Parathyroid adenoma (tissue), 2 donors: ENCODE results near the gene CTBP2.

ENCODE experiments used
- H2AFZ ChIP-seq: fragments of 300-600 bp; sonication (generic); one replicate; pipeline ENCODE4 v1.7.0; 2017; ENCODE audit warnings: antibody characterized with exemption, mild to moderate bottlenecking
- H3K27ac ChIP-seq: fragments of 300-600 bp; sonication (generic); one replicate; pipeline ENCODE4 v1.7.0; 2017
- H3K27me3 ChIP-seq: fragments of 300-600 bp; sonication (generic); one replicate; pipeline ENCODE4 v1.7.0; 2017; ENCODE audit warnings: low read length; ENCODE audit not compliant: control insufficient read depth, insufficient read depth
- H3K36me3 ChIP-seq: fragments of 300-600 bp; sonication (generic); one replicate; pipeline ENCODE4 v1.7.0; 2017; ENCODE audit warnings: low read length; ENCODE audit not compliant: control insufficient read depth, insufficient read depth
- H3K4me1 ChIP-seq: fragments of 300-600 bp; sonication (generic); one replicate; pipeline ENCODE4 v1.7.0; 2017; ENCODE audit warnings: control low read depth
- H3K4me2 ChIP-seq: fragments of 300-600 bp; sonication (generic); one replicate; pipeline ENCODE4 v1.7.0; 2017; ENCODE audit warnings: low read length
- H3K4me3 ChIP-seq: fragments of 300-600 bp; sonication (generic); one replicate; pipeline ENCODE4 v1.7.0; 2017; ENCODE audit warnings: low read depth, low read length
- H3K79me2 ChIP-seq: fragments of 300-600 bp; sonication (generic); one replicate; pipeline ENCODE4 v1.7.0; 2017; ENCODE audit warnings: control low read depth
- H3K9ac ChIP-seq: fragments of 300-600 bp; sonication (generic); one replicate; pipeline ENCODE4 v1.7.0; 2017; ENCODE audit warnings: mild to moderate bottlenecking
- H3K9me3 ChIP-seq: fragments of 300-600 bp; sonication (generic); one replicate; pipeline ENCODE4 v1.7.0; 2017; ENCODE audit warnings: low read length; ENCODE audit not compliant: control insufficient read depth
- CTCF ChIP-seq: fragments of 300-600 bp; sonication (generic); IDR thresholded peaks from one replicate; pipeline ENCODE4 v1.7.0; 2017; ENCODE audit warnings: antibody characterized with exemption, mild to moderate bottlenecking
- donor health status: primary hyperparathyroidism.

Gene CTBP2

GRCh38 chr10:125002423-125003145, 157.8 kb downstream of the CTBP2 start:
- Histone ChIP-seq H3K27ac (no peak overlapping the region), H3K27me3 (no peaks in the 10 kb centered on the region), H3K4me1 (peaks cover 19% of the 10 kb centered on the region), H3K9me3 (no peaks in the 10 kb centered on the region), H3K36me3 (no peaks in the 10 kb centered on the region), H3K79me2 (peaks cover 21% of the 10 kb centered on the region), H3K4me2 (no peak overlapping the region), H2AFZ (no peak overlapping the region), H3K9ac (no peak overlapping the region), H3K4me3 (no peak overlapping the region)
- no peak for TF ChIP-seq CTCF

DNA sequence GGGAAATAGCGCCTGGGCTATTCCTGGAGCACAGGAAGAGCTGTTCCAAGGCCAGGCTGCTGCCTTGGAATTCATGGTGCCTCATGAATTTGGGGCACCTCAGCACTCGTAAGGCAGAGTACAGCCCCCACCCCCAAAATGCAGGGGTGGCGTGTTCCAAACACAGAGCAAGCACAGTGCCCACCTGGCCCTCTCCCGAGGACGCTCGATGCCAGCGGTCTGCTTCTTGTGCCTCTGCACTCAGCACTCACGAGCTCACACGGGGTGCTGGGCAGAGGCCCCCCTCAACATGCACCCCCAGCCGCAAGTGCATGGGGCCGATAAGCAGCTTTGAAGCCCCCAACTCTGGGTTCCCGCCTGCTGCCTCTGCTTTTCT, 158.3 kb downstream of the CTBP2 start:
- Histone ChIP-seq H3K4me1 (peaks cover 19% of the 10 kb centered on the region), H3K79me2 (peaks cover 23% of the 10 kb centered on the region), H3K9me3 (no peaks in the 10 kb centered on the region), H3K27ac (no peak overlapping the region), H3K4me2 (no peak overlapping the region), H3K4me3 (no peak overlapping the region), H3K36me3 (no peaks in the 10 kb centered on the region), H2AFZ (no peak overlapping the region), H3K9ac (no peak overlapping the region), H3K27me3 (no peaks in the 10 kb centered on the region)
- TF ChIP-seq CTCF: no peak

DNA sequence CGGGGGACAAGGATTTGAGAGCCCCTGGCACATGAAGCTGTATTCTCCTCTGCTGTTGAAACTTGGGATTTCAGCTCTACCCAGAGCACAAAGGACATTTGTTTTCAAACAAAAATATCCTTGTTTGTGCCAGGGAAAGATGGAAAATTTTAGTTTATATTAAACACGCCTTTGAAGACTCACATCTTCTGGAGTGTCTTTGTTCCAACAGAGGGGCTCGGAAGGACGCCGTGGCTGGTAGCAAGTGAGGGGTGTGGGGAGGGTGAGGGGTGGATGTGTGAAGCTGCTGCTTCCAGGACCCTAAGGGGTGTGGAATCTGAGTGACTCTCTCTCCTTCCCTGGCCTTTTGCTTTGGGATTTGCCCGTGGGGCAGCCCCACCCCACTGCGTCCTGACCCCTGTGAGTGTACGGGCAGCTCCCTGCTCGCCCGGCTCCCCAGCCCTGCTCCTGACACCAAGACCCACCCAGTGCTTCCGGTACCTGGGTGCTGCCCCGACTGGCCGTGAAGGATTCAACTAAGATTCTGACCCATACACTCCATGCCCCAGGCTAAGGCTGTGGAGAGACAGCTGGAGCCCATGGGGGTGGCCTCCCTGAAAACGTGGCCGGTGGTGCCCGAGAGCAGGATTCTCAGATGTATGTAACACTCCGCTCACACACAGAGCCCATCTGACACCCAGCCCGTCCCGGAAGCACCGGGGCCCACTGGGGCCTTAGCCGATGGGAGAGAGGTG, 158.9 kb downstream of the CTBP2 start:
- Histone ChIP-seq H3K36me3 (no peaks in the 10 kb centered on the region), H3K27me3 (no peaks in the 10 kb centered on the region), H3K9me3 (no peaks in the 10 kb centered on the region), H3K9ac (no peak overlapping the region), H3K4me3 (no peak overlapping the region), H3K4me1 (peaks cover 13% of the 10 kb centered on the region), H3K4me2 (no peak overlapping the region), H3K79me2 (peaks cover 23% of the 10 kb centered on the region), H3K27ac (no peak overlapping the region), H2AFZ (no peak overlapping the region)
- TF ChIP-seq CTCF: no peak

GRCh38 chr10:125000366-125001312, 159.7 kb downstream of the CTBP2 start:
- H3K9ac ChIP-seq: no peak overlapping the region
- no peaks in the 10 kb centered on the region for H3K9me3 ChIP-seq
- peak overlapping the region; percentile 46 for H3K27ac ChIP-seq
- H2AFZ ChIP-seq: peak overlapping the region; percentile 34
- H3K4me2 ChIP-seq: no peak overlapping the region
- H3K4me1 ChIP-seq: peaks cover 11% of the 10 kb centered on the region
- no peaks in the 10 kb centered on the region for H3K27me3 ChIP-seq
- H3K79me2 ChIP-seq: peaks cover 23% of the 10 kb centered on the region
- H3K4me3 ChIP-seq: no peak overlapping the region
- H3K36me3 ChIP-seq: no peaks in the 10 kb centered on the region
- peak; percentile 35 for TF ChIP-seq CTCF
